ENCODE measurements around the gene RABAC1. TPM values are rescaled to one million over a fixed set of nuclear protein-coding genes. Genes with fewer than 3 reads are reported as not detected.

The RABAC1 gene
- total and polyA plus RNA-seq, 2 of the 8 experiments (the other 6 are each of a cell fraction or from before 2014, with no cell fraction given): 124 to 439 TPM

DNA sequence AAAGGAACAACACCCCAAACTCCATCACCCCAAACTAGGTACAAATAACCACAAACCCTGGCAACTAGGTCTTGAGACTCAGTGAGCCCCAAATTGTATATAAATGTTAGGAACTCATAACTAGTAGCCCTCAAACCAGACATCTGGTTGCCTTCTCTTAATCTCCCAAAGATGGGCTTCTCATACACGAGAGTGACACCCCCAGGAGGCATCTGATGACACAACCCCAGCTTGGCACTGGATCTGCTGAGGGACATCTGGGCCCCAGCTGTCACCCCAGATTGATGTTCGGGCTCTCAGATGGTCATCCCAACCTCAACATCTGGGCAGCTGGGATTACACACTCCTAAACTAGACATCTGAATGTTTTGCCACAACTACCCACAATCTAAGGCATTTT is 14.8 kb downstream of the RABAC1 start (continued):
- TF ChIP-seq PHF8 (conservative IDR thresholded peaks at IDR 0.05; ENCODE audit: low read depth, low read length) (no peak), SAP30 (IDR thresholded peaks at IDR 0.05; ENCODE audit: insufficient read depth, insufficient replicate concordance, low read length) (no peak), CTCF (IDR thresholded peaks at IDR 0.05; ENCODE audit: control extremely low read depth in 1 of 3, insufficient read depth in 1 of 3, low read depth in 1 of 3, low read length in 3 of 3) (no peak)

Data from H1 (cell line).